Measurements from ENCODE around the gene EMSY. TPM values are rescaled to one million over a fixed set of nuclear protein-coding genes. Genes with fewer than 3 reads are reported as not detected.

The EMSY gene
- total RNA-seq, 4 donors from 2014 or later, result 18.8 to 43.6 (median 19.9) TPM

- in situ Hi-C loops (cut with MboI; ENCODE audit: low sequenced_read_pairs in 4 of 4), result no loop called here
- intact Hi-C loops (cut with DNase I; ENCODE audit: low total_unique reads), result no loop called here
These were observed 24.9 kb upstream of the EMSY start for GRCh38 chr11:76419896-76420295.

GRCh38 chr11:76424379-76424778 is 20.4 kb upstream of the EMSY start:
- TF ChIP-seq POLR2A (IDR thresholded peaks at IDR 0.05) (no peak), CTCF (IDR thresholded peaks at IDR 0.05 in 4 of 5, conservative IDR thresholded peaks at IDR 0.05 in 1 of 5) (no peak)
- DNase-seq, result no peak
- ATAC-seq, result no peak
- H3K36me3 ChIP-seq, result no peaks in the 10 kb centered on the region
- H3K9me3 ChIP-seq, result no peaks in the 10 kb centered on the region
- H3K4me1 ChIP-seq, result no peaks in the 10 kb centered on the region
- intact Hi-C loops (cut with DNase I; ENCODE audit: low total_unique reads), result no loop called here
- no peaks in the 10 kb centered on the region for H3K27me3 ChIP-seq
- H3K4me3 ChIP-seq, result no peak overlapping the region
- in situ Hi-C loops (cut with MboI; ENCODE audit: low sequenced_read_pairs in 4 of 4), result no loop called here
- H3K27ac ChIP-seq, result no peak overlapping the region

More at GRCh38 chr11:76419896-76420295, 24.9 kb upstream of the EMSY start:
- TF ChIP-seq POLR2A (IDR thresholded peaks at IDR 0.05) (no peak), CTCF (IDR thresholded peaks at IDR 0.05 in 4 of 5, conservative IDR thresholded peaks at IDR 0.05 in 1 of 5) (no peak)
- Histone ChIP-seq H3K4me3 (no peak overlapping the region), H3K9me3 (no peaks in the 10 kb centered on the region), H3K36me3 (no peaks in the 10 kb centered on the region), H3K27me3 (no peaks in the 10 kb centered on the region), H3K4me1 (no peaks in the 10 kb centered on the region), H3K27ac (no peak overlapping the region)
- ATAC-seq (no peak), DNase-seq (no peak)

- TF ChIP-seq CTCF (IDR thresholded peaks at IDR 0.05 in 4 of 5, conservative IDR thresholded peaks at IDR 0.05 in 1 of 5), result no peak
- TF ChIP-seq POLR2A (IDR thresholded peaks at IDR 0.05), result no peak
- Histone ChIP-seq H3K4me3 (no peak overlapping the region), H3K9me3 (no peaks in the 10 kb centered on the region), H3K36me3 (no peaks in the 10 kb centered on the region), H3K27me3 (no peaks in the 10 kb centered on the region), H3K4me1 (no peaks in the 10 kb centered on the region), H3K27ac (no peak overlapping the region)
- no peak for ATAC-seq
- no peak for DNase-seq
- in situ Hi-C loops (cut with MboI; ENCODE audit: low sequenced_read_pairs in 4 of 4), result no loop called here
- intact Hi-C loops (cut with DNase I; ENCODE audit: low total_unique reads), result no loop called here
These were observed 19.9 kb upstream of the EMSY start for GRCh38 chr11:76424891-76425290.

- in situ Hi-C loops (cut with MboI; ENCODE audit: low sequenced_read_pairs in 4 of 4), result no loop called here
- Histone ChIP-seq H3K9me3 (no peaks in the 10 kb centered on the region), H3K4me1 (no peaks in the 10 kb centered on the region), H3K27me3 (no peaks in the 10 kb centered on the region), H3K36me3 (no peaks in the 10 kb centered on the region), H3K27ac (no peak overlapping the region), H3K4me3 (no peak overlapping the region)
- TF ChIP-seq CTCF (IDR thresholded peaks at IDR 0.05 in 4 of 5, conservative IDR thresholded peaks at IDR 0.05 in 1 of 5), result no peak
- TF ChIP-seq POLR2A (IDR thresholded peaks at IDR 0.05), result no peak
- intact Hi-C loops (cut with DNase I; ENCODE audit: low total_unique reads), result no loop called here
- no peak for DNase-seq
- no peak for ATAC-seq
These were observed 18.2 kb upstream of the EMSY start for GRCh38 chr11:76426660-76427059.

GRCh38 chr11:76436020-76436419 is 8.8 kb upstream of the EMSY start:
- no peak overlapping the region for H3K27ac ChIP-seq
- no peak overlapping the region for H3K4me3 ChIP-seq
- in situ Hi-C loops (cut with MboI; ENCODE audit: low sequenced_read_pairs in 4 of 4), result no loop called here
- DNase-seq, result no peak
- no peak for ATAC-seq
- TF ChIP-seq POLR2A (IDR thresholded peaks at IDR 0.05) (no peak), CTCF (IDR thresholded peaks at IDR 0.05 in 4 of 5, conservative IDR thresholded peaks at IDR 0.05 in 1 of 5) (no peak)
- no peaks in the 10 kb centered on the region for H3K36me3 ChIP-seq
- H3K27me3 ChIP-seq, result no peaks in the 10 kb centered on the region
- no peaks in the 10 kb centered on the region for H3K4me1 ChIP-seq
- intact Hi-C loops (cut with DNase I; ENCODE audit: low total_unique reads), result no loop called here
- H3K9me3 ChIP-seq, result no peaks in the 10 kb centered on the region

All from gastrocnemius medialis (tissue), 4 donors.